ENCODE data around the gene HDAC11.

The HDAC11 gene

DNA sequence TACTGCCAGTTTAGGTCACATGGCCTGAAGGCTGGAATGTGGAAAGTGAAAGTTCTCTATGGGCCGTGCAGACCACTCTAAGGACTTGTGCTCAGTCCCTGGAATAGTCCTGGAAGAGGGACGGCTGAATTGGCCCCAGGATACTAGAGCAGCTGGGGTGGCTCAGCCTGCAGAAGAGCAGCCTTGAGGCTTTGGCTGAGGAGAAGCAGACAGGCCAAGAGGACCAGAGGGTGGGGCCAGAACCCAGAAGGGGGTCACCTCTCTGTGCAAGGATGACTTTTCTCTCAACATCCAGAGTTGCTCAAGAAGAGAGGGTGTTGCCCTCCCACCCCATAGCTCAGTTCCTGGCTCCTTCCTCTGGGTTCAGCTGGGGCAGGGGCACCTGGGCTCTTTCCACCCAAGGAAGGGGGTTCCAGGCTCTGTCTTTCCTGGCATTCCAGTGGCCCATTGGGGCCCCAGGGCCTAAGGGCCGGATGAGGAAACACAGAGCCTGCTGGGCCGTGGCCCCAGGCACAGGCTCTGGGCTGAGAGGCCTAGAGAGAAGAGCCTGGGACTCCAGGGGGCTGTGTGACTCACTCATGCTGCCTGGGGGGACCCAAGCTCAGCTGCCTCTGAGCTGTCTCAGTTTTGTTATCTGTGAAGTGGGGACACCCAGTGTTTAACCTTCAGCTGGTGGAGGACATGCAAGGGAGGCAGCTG lies 60.3 kb downstream of the HDAC11 start:
- DNase-seq (ENCODE audit: low read depth in 1 of 2, low spot score in 1 of 2): no peak

- DNase-seq (ENCODE audit: low read depth in 1 of 2, low spot score in 1 of 2): no peak
Observed at GRCh38 chr3:13541691-13542090, 61.6 kb downstream of the HDAC11 start.

DNA sequence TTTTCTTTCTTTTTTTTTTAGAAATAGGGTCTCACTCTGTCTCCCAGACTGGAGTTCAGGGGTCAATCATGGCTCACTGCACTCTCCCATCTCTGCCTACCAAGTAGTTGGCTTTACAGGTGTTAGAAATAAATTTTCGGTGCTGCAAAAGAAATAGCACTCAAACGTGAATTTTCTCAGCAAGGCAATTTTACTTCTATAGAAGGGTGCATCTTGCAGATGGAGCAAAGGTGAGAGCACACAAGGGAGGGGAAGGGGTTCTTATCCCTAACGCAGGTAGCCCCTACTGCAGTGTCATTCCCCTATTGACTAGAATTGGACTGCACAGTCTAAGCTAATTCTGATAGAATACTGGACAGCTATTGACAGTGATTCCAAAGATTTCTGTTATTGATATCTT lies 62.0 kb downstream of the HDAC11 start:
- DNase-seq (ENCODE audit: low read depth in 1 of 2, low spot score in 1 of 2): no peak

DNA sequence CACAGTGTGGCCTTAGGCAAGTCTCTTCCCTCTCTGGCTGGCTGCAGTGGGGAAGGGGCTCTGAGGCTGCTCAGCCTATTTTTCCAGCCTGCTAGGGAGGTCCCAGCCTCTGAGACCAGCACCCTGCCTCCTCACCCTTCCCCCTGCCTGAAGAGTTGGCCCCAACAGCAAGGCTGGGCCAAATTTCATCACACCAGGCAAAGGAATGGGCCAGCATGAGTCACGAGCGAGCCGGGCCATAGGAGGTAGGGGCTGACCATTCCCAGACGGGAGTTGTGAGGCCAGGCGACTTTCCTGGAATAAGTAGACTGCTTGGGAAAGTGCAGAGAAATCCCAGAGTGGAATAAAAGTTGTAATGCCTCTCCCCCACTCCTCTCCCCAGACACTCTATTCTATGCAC lies 63.1 kb downstream of the HDAC11 start:
- DNase-seq (ENCODE audit: low read depth in 1 of 2, low spot score in 1 of 2): no peak

DNA sequence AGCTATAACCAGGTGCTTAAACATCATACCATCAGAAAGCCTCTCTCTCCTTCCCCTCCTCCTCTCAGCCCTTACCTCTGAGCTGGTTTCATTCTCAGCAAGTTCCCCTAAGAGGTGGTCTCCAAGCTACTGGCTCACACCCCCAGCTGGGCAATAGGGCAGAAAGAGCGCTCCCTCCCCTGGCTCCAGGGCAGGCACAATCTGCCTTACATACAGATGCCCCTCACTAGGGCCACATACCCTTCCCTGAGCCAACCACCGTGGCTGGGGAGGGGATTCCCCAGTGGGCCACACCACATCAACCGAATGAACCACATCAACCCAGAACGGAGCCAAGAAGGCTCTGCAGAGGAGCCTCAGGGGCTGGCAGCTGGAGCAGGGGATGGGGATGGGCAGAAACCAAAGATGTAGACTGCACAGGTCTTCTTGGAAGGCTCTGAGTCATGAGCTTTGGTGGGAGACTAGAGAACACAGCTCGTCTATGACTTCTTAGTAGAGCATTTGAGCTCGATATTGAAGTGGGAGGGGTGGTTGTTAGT lies 64.3 kb downstream of the HDAC11 start:
- DNase-seq (ENCODE audit: low read depth in 1 of 2, low spot score in 1 of 2): no peak

- no peak for DNase-seq (ENCODE audit: low read depth in 1 of 2, low spot score in 1 of 2)
Observed at GRCh38 chr3:13544951-13545651, 65.0 kb downstream of the HDAC11 start.

DNA sequence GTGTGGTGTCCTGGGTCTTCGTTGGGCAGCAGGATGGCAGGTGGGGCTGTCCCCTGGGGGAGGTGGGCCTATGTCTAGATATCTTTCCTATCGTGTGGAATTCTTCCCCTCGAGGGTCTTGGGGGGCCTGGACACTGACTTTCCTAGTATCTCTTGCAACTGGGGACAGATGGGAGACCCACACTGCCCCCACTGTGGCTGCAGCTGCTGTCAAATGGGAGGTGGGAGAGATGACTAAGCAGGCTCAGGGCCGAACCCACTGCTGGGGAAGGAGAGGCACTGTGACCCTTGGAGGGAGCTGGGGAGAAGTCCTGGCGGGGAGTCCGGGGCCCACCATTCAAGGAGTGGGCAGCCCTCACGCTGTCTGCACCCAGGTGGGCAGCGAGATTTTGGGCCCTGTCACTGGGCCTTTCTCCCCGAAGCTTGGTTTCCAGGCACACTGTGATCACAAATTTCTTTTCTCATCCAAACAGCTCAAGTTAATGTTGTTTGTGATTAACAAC lies 65.9 kb downstream of the HDAC11 start:
- DNase-seq (ENCODE audit: low read depth in 1 of 2, low spot score in 1 of 2): no peak

DNA sequence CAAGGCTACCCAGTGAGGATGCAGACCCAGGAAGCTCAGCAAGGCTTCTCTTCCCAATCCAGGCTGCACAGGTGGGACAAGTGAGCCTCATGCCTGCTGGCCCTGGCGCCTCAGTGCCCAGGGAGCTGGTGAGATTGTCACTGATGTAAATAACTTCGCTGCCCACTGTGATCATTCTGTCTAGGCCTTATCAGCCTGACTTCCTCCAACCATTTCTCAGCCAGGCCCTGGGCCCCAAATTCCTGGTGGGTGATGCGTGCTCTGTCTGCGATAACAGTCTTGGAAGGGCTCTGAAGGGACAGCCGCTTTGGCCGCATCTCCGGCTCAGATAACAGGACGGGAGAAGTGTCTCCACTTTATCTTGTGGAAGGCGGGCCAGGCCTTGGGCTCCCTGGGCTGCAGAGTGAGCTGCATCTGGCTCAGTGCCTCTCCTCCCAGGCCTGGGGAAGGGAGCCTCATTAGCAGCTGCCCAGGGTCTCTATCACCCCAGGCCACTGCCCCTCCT lies 66.6 kb downstream of the HDAC11 start:
- no peak for DNase-seq (ENCODE audit: low read depth in 1 of 2, low spot score in 1 of 2)

- DNase-seq (ENCODE audit: low read depth in 1 of 2, low spot score in 1 of 2): no peak
Observed at GRCh38 chr3:13547591-13548371, 67.7 kb downstream of the HDAC11 start.

- no peak for DNase-seq (ENCODE audit: low read depth in 1 of 2, low spot score in 1 of 2)
Observed at GRCh38 chr3:13548696-13549622, 68.9 kb downstream of the HDAC11 start, which contains the start of gene FBLN2. TSS of gene FBLN2 (plus strand) at chr3:13549125. CDS start at chr3:13570356, 21,231 bp downstream.

DNA sequence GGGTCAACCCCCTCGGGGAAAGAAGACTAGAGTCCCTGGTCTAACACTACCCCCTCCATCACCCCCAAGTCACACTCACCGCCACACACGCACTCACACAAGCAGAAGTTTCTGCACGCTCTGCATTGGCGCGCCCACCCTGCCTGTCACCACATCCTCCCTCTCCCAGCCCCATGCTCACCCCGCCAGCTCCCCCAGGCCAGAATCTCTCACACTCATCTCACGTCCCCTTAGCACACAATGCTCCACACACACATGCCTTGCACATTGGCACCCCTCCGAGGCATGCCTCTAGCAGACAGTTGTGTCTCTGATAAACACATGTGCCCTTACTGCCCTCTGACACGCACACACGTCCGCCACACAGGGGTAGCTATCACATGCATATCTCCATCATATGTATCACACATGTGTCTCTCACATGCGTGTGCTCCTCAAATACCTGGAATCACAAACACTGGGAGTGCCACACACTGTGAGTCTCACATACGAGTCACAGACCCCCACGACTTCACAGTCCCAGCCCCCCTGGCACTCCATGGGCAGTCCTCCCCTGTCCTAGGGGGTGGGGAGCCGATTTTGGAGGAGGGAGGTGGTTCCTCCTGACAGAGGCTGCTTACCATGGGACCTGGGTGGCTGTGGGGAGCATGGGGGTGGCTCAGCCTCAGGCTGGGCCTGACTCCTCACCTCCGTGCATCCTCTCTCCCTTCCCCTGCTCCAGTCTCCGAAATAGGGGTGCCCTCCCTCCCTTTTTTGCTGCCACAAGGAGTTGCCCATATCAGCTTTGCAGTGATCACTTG lies 69.7 kb downstream of the HDAC11 start:
- no peak for DNase-seq (ENCODE audit: low read depth in 1 of 2, low spot score in 1 of 2)

GRCh38 chr3:13550423-13550690 lies 70.3 kb downstream of the HDAC11 start:
- DNase-seq (ENCODE audit: low read depth in 1 of 2, low spot score in 1 of 2): no peak

GRCh38 chr3:13550791-13551360 lies 70.8 kb downstream of the HDAC11 start:
- no peak for DNase-seq (ENCODE audit: low read depth in 1 of 2, low spot score in 1 of 2)

- no peak for DNase-seq (ENCODE audit: low read depth in 1 of 2, low spot score in 1 of 2)
Observed at GRCh38 chr3:13552857-13553652, 72.9 kb downstream of the HDAC11 start.

GRCh38 chr3:13553686-13554085 lies 73.6 kb downstream of the HDAC11 start:
- DNase-seq (ENCODE audit: low read depth in 1 of 2, low spot score in 1 of 2): no peak

- no peak for DNase-seq (ENCODE audit: low read depth in 1 of 2, low spot score in 1 of 2)
Observed at GRCh38 chr3:13555753-13556152, 75.6 kb downstream of the HDAC11 start.

Data from activated T-helper 1 cell treated with anti-CD3 and anti-CD28 coated beads, Interleukin-2, amount 50 U/mL, for 16 hours (primary cell).